ENCODE data around the gene SEPTIN5. TPM values are rescaled to one million over a fixed set of nuclear protein-coding genes. Genes with fewer than 3 reads are reported as not detected.

Gene SEPTIN5
- total RNA-seq, 4 donors from 2014 or later, result 21.9 to 51.1 (median 26.4) TPM

DNA sequence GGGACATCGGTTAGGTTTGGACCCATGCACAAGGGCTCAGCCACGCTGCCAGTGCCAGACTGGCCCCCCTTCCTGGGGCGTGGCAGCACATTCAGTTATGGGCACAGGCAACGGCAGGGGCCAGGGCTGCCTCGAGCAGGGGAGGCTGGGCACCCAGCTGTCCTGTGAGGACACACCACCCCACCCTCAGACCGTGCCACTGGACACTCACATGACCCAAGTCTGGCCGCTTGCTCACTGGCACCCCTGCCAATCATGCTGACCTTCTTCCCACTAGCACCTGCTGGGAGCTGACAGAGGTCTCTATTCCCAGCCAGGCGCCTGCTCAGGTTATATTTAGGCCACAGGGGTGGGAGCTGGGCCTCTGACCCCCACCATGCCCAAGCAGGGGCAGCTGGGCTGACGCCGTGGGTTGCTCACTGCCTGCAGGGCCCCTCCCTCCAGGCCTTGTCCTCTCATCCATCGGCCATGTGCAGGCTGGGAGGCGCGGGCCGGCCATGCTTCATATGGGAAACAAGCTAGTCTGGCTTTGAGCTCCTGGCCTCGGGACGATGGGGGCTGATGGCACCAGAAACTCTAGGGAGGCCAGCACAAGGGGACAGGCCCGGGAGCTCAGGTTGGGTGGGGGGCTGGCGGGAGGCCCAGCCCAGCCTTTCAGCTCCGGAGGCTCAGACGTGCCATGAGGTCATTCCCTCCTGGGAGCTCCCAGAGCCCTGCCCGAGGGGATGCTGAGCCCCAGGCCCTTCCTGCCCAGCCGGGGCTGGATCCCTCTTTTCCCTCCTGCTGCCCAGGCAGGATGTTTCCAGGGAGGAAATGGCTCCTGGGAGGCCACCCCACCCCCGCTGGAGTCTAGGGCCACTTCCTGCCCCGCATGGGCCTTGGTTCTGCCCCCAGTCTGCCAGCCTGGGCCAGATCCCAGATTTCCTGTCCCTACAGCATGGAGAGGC, 31.1 kb downstream of the SEPTIN5 start:
- 53% methylated on average over 7 of the region's 24 CpGs; no CpG with 5 or more reads in 1 of the 2 donors for WGBS, 2 donors (ENCODE audit: low coverage in 1 of 2)
- no peak for ATAC-seq
- Histone ChIP-seq H3K4me1 (peaks cover 0 to 8% (median 0%) of the 10 kb centered on the region in 3 donors), H3K9me3 (no peaks in the 10 kb centered on the region), H3K27me3 (peaks cover 13% of the 10 kb centered on the region), H3K4me3 (no peak overlapping the region), H3K36me3 (no peaks in the 10 kb centered on the region), H3K27ac (no peak overlapping the region)
- TF ChIP-seq, protein P1, sequence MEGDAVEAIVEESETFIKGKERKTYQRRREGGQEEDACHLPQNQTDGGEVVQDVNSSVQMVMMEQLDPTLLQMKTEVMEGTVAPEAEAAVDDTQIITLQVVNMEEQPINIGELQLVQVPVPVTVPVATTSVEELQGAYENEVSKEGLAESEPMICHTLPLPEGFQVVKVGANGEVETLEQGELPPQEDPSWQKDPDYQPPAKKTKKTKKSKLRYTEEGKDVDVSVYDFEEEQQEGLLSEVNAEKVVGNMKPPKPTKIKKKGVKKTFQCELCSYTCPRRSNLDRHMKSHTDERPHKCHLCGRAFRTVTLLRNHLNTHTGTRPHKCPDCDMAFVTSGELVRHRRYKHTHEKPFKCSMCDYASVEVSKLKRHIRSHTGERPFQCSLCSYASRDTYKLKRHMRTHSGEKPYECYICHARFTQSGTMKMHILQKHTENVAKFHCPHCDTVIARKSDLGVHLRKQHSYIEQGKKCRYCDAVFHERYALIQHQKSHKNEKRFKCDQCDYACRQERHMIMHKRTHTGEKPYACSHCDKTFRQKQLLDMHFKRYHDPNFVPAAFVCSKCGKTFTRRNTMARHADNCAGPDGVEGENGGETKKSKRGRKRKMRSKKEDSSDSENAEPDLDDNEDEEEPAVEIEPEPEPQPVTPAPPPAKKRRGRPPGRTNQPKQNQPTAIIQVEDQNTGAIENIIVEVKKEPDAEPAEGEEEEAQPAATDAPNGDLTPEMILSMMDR (IDR thresholded peaks at IDR 0.05), result no peak
- TF ChIP-seq EP300 (IDR thresholded peaks at IDR 0.05) (no peak), POLR2A (IDR thresholded peaks at IDR 0.05) (no peak), POLR2AphosphoS5 (IDR thresholded peaks at IDR 0.05) (no peak)

DNA sequence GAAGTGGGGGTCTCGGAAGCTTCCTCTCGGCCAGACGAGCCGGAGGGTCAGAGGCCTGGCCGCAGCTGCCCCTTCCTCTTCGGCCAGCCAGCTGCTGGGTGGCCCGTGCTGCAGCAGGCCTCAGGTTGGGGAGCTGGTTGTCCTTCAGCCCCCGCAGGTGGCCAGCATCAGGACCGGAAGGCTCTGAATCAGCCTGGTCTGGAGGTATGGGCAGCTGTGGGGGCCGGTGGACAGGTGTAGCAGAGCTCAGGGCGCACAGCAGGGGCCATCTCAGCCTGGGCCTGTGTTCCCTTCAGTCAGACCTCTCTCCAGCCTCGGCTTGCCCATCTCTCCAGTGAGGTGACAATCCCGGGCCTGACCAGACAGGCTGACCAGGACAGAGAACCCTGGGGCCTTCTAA, 32.4 kb downstream of the SEPTIN5 start:
- WGBS, 2 donors (ENCODE audit: low coverage in 1 of 2), result no CpG with 5 or more reads among the region's 13 CpGs
- ATAC-seq, result no peak
- H3K4me3 ChIP-seq, result no peak overlapping the region
- peaks cover 0 to 8% (median 0%) of the 10 kb centered on the region in 3 donors for H3K4me1 ChIP-seq
- TF ChIP-seq POLR2AphosphoS5 (IDR thresholded peaks at IDR 0.05), result no peak
- TF ChIP-seq, protein P1 (IDR thresholded peaks at IDR 0.05), result no peak
- TF ChIP-seq POLR2A (IDR thresholded peaks at IDR 0.05), result no peak
- TF ChIP-seq EP300 (IDR thresholded peaks at IDR 0.05), result no peak
- H3K9me3 ChIP-seq, result no peaks in the 10 kb centered on the region
- peaks cover 26% of the 10 kb centered on the region for H3K27me3 ChIP-seq
- no peaks in the 10 kb centered on the region for H3K36me3 ChIP-seq
- no peak overlapping the region for H3K27ac ChIP-seq

DNA sequence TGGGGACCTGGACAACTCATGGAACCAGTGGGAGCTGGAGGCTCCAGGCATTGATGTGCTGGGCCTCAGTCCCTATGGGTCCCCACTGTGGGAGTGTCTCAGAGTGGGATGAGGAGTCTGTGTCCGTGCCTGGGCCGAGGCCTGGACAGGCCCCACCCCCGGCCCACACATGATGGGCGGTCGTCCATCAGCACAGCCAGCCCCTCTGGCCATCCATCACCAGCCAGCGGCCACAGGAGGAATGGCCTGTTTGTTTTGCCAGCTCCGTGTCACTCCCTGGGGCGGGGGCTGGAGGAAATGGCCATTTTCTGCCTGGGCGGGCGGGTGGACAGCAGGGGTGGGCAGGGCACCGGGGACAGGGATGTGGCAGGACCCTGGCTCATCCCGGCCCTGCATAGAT, 33.2 kb downstream of the SEPTIN5 start:
- TF ChIP-seq, protein P1 (IDR thresholded peaks at IDR 0.05), result no peak
- TF ChIP-seq POLR2AphosphoS5 (IDR thresholded peaks at IDR 0.05), result no peak
- WGBS, 2 donors (ENCODE audit: low coverage in 1 of 2), result no CpG with 5 or more reads among the region's 12 CpGs
- Histone ChIP-seq H3K4me1 (peaks cover 0 to 8% (median 0%) of the 10 kb centered on the region in 3 donors), H3K27ac (no peak overlapping the region), H3K9me3 (no peaks in the 10 kb centered on the region), H3K27me3 (peaks cover 32% of the 10 kb centered on the region), H3K36me3 (no peaks in the 10 kb centered on the region), H3K4me3 (no peak overlapping the region)
- ATAC-seq, result no peak

DNA sequence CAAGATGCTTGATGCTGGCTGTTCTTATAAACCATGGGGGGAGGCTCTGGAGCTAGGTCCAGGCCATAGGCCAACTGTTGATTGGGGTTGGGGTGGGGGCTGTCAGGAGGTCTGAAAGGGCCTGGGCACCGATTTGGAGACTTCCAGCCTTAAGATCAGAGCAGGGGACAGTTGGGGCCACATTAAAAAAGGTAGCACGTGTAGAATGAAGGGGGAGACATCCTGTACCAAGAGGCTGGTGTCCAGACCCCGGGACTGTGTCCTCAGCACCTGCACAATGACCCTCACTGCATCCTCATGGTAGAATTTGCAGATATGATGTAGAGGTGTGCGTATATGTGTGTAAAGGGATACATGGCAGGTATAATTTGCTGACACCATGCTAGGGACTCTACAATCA, 33.8 kb downstream of the SEPTIN5 start:
- WGBS, 2 donors (ENCODE audit: low coverage in 1 of 2), result 67 to 72% methylated on average over 1 to 3 of the region's 4 CpGs
- TF ChIP-seq, protein P1 (IDR thresholded peaks at IDR 0.05), result no peak
- TF ChIP-seq EP300 (IDR thresholded peaks at IDR 0.05), result no peak
- no peak for TF ChIP-seq POLR2A (IDR thresholded peaks at IDR 0.05)
- TF ChIP-seq POLR2AphosphoS5 (IDR thresholded peaks at IDR 0.05), result no peak
- Histone ChIP-seq H3K27me3 (peaks cover 38% of the 10 kb centered on the region), H3K36me3 (no peaks in the 10 kb centered on the region), H3K9me3 (no peaks in the 10 kb centered on the region), H3K27ac (no peak overlapping the region), H3K4me1 (peaks cover 0 to 8% (median 0%) of the 10 kb centered on the region in 3 donors), H3K4me3 (no peak overlapping the region)
- no peak for ATAC-seq

Data from gastroesophageal sphincter (tissue), 4 donors.